ENCODE measurements around the gene COIL. TPM values are rescaled to one million over a fixed set of nuclear protein-coding genes. Genes with fewer than 3 reads are reported as not detected.

Gene COIL
- total and polyA plus RNA-seq, 9 of the 15 experiments (the other 6 are each of a cell fraction or from before 2014, with no cell fraction given) = 23.9 to 41.3 (median 28.7) TPM

GRCh38 chr17:56910509-56911235 lies 50.2 kb downstream of the COIL start (continued):
- no peak for TF ChIP-seq AFF1 (IDR thresholded peaks at IDR 0.05; ENCODE audit: low read depth in 1 of 2, partially characterized antibody in 2 of 2)
- TF ChIP-seq HBP1 (CRISPR knock-in tag; IDR thresholded peaks at IDR 0.05) = no peak
- no peak for TF ChIP-seq HNRNPH1 (optimal IDR thresholded peaks at IDR 0.05; ENCODE audit: low read depth, low read length)
- no peak for TF ChIP-seq SRSF3 (IDR thresholded peaks at IDR 0.05; ENCODE audit: insufficient read depth, low read length)
- no peak for TF ChIP-seq ZNF197 (CRISPR knock-in tag; IDR thresholded peaks at IDR 0.05; ENCODE audit: low read depth)
- TF ChIP-seq PRMT5 (CRISPR knock-in tag; IDR thresholded peaks at IDR 0.05) = no peak
- no peak for TF ChIP-seq STAT5A (IDR thresholded peaks at IDR 0.05; ENCODE audit: borderline replicate concordance, low read length)
- TF ChIP-seq HOXB6 (CRISPR knock-in tag; IDR thresholded peaks at IDR 0.05; ENCODE audit: borderline replicate concordance) = no peak
- TF ChIP-seq ELF2 (CRISPR knock-in tag; IDR thresholded peaks at IDR 0.05) = 0 out of 2 replicates have a peak, but pooled peaks have one; percentile 23
- TF ChIP-seq NCOR1 (IDR thresholded peaks at IDR 0.05) = no peak
- TF ChIP-seq PHB (CRISPR knock-in tag; IDR thresholded peaks at IDR 0.05) = no peak
- no peak for TF ChIP-seq ATF2 (CRISPR knock-in tag; IDR thresholded peaks at IDR 0.05)
- TF ChIP-seq AFF4 (CRISPR knock-in tag; IDR thresholded peaks at IDR 0.05) = no peak
- no peak for TF ChIP-seq RBM22 (IDR thresholded peaks at IDR 0.05; ENCODE audit: low read depth, low read length, poor library complexity, severe bottlenecking)
- no peak for TF ChIP-seq PURB (CRISPR knock-in tag; IDR thresholded peaks at IDR 0.05; ENCODE audit: low read depth)
- no peak for TF ChIP-seq ZNF239 (CRISPR knock-in tag; IDR thresholded peaks at IDR 0.05)
- no peak for TF ChIP-seq ZC3H8 (IDR thresholded peaks at IDR 0.05)
- TF ChIP-seq C11orf30 (IDR thresholded peaks at IDR 0.05; ENCODE audit: low read depth) = no peak
